ENCODE results near the gene TRAPPC10. TPM values are rescaled to one million over a fixed set of nuclear protein-coding genes. Genes with fewer than 3 reads are reported as not detected.

Gene TRAPPC10
- total RNA-seq, 3 donors from 2014 or later (not counting 1 experiment from before 2014, with no cell fraction given), result 187 to 232 (median 213) TPM

GRCh38 chr21:44085491-44086321 lies 73.6 kb downstream of the TRAPPC10 start:
- peaks cover 14% of the 10 kb centered on the region for H3K36me3 Mint-ChIP-seq
- H3K27ac Mint-ChIP-seq, result peak overlapping the region; percentile 98 to 99
- H3K27me3 Mint-ChIP-seq (ENCODE audit: low read depth in 2 of 2), result no peaks in the 10 kb centered on the region
- Histone ChIP-seq H3K9me3 (ENCODE audit: control insufficient read depth, insufficient read depth, low read length) (no peaks in the 10 kb centered on the region), H3K27me3 (ENCODE audit: control insufficient read depth, insufficient read depth, low read length) (no peaks in the 10 kb centered on the region), H3K36me3 (ENCODE audit: control insufficient read depth, insufficient read depth, low read length) (peaks cover 49% of the 10 kb centered on the region), H3K4me3 (ENCODE audit: low read length) (peak overlapping the region; percentile 51), H3K4me1 (ENCODE audit: control insufficient read depth, insufficient read depth, low read length) (peaks cover 97% of the 10 kb centered on the region), H3K27ac (ENCODE audit: low read length) (peak overlapping the region; percentile 95)
- ATAC-seq (no peak), DNase-seq (peak; percentile 17 to 39)
- intact Hi-C loops (cut with micrococcal nuclease), result no loop called here
- no peaks in the 10 kb centered on the region for H3K9me3 Mint-ChIP-seq
- 66% methylated on average over 14 of the region's 15 CpGs for WGBS (ENCODE audit: insufficient coverage)
- TF ChIP-seq CTCF (IDR thresholded peaks at IDR 0.05), result no peak
- H3K4me1 Mint-ChIP-seq, result peaks cover 98% of the 10 kb centered on the region in 2 donors
- peak overlapping the region; percentile 94 for H3K4me3 Mint-ChIP-seq

GRCh38 chr21:44086636-44087425 lies 74.7 kb downstream of the TRAPPC10 start:
- Histone ChIP-seq H3K4me1 (ENCODE audit: control insufficient read depth, insufficient read depth, low read length) (peaks cover 91% of the 10 kb centered on the region), H3K36me3 (ENCODE audit: control insufficient read depth, insufficient read depth, low read length) (peaks cover 48% of the 10 kb centered on the region), H3K27me3 (ENCODE audit: control insufficient read depth, insufficient read depth, low read length) (no peaks in the 10 kb centered on the region), H3K4me3 (ENCODE audit: low read length) (no peak overlapping the region), H3K27ac (ENCODE audit: low read length) (peak overlapping the region; percentile 95), H3K9me3 (ENCODE audit: control insufficient read depth, insufficient read depth, low read length) (no peaks in the 10 kb centered on the region)
- Mint-ChIP-seq H3K4me3 (peak overlapping the region; percentile 94), H3K27me3 (ENCODE audit: low read depth in 2 of 2) (no peaks in the 10 kb centered on the region), H3K36me3 (peaks cover 7% of the 10 kb centered on the region), H3K4me1 (peaks cover 87 to 88% of the 10 kb centered on the region in 2 donors), H3K9me3 (no peaks in the 10 kb centered on the region), H3K27ac (peak overlapping the region; percentile 98 to 99)
- no peak for TF ChIP-seq CTCF (IDR thresholded peaks at IDR 0.05)
- DNase-seq (no peak), ATAC-seq (no peak)
- intact Hi-C loops (cut with micrococcal nuclease), result no loop called here
- 75% methylated on average over 21 of the region's 21 CpGs for WGBS (ENCODE audit: insufficient coverage)

DNA sequence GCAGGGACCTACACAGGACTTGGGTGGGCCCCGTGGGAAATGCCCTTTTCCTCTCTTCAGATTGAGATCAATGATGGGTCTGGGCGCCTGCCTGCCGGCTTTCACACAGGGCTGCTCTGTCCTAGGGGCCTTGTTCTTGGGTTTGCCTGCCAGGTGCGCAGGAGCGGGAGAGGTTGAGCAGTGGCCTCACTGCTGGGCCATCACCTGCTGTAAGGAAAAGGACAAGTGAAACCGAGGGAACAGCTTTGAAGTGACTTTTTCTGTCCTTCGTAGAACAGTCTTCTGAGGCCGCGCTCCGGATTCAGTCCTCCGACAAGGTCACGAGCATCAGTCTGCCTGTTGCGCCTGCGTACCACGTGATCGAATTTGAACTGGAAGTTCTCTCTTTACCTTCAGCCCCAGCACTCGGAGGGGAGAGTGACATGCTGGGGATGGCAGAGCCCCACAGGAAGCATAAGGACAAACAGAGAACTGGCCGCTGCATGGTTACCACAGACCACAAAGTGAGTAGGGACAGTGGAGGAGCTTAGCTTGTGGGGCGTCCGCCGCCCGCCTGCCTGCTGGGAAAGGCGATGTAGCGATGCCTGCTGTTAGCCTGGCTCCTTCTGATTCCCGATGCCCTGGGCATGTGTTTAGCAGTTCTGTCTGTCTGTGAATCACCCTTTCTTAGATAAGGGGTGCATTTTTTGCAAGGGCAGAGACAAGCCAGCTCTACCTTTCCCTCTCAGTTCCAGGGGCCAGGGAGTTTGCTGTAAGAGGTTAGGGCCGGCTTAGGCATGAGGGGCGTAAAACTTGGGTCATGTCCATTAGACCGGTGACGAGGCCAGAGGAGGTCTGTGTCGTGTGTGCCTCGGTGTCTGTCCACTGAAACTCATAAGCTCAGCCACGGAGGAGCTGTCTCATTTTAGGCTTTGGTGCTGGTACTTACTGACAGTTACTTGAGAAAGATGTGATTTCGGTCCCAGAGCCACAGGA lies 75.6 kb downstream of the TRAPPC10 start:
- H3K27me3 ChIP-seq (ENCODE audit: control insufficient read depth, insufficient read depth, low read length), result no peaks in the 10 kb centered on the region
- Mint-ChIP-seq H3K9me3 (no peaks in the 10 kb centered on the region), H3K27me3 (ENCODE audit: low read depth in 2 of 2) (no peaks in the 10 kb centered on the region), H3K27ac (peak overlapping the region; percentile 98 to 99), H3K4me3 (peak overlapping the region; percentile 94), H3K36me3 (peaks cover 7% of the 10 kb centered on the region), H3K4me1 (peaks cover 78 to 84% of the 10 kb centered on the region in 2 donors)
- H3K4me1 ChIP-seq (ENCODE audit: control insufficient read depth, insufficient read depth, low read length), result peaks cover 83% of the 10 kb centered on the region
- H3K36me3 ChIP-seq (ENCODE audit: control insufficient read depth, insufficient read depth, low read length), result peaks cover 49% of the 10 kb centered on the region
- DNase-seq, result peak; percentile 59 to 64
- no peaks in the 10 kb centered on the region for H3K9me3 ChIP-seq (ENCODE audit: control insufficient read depth, insufficient read depth, low read length)
- TF ChIP-seq CTCF (IDR thresholded peaks at IDR 0.05), result no peak
- ATAC-seq, result peak; percentile 5 to 19 (median 16)
- WGBS (ENCODE audit: insufficient coverage), result 40% methylated on average over 33 of the region's 33 CpGs
- intact Hi-C loops (cut with micrococcal nuclease), result no loop called here
- H3K27ac ChIP-seq (ENCODE audit: low read length), result peak overlapping the region; percentile 95
- H3K4me3 ChIP-seq (ENCODE audit: low read length), result peak overlapping the region; percentile 21
